CD4-positive, CD25-positive, alpha-beta regulatory T cell (primary cell): Measurements from ENCODE around the gene SLC20A1. TPM values are rescaled to one million over a fixed set of nuclear protein-coding genes. Genes with fewer than 3 reads are reported as not detected.
A peak's percentile ranks its signal among the peaks of the same experiment; 100 is the strongest.

Experiments
- ATAC-seq, 2 donors: fragments of 150-1000 bp; cut with Tn5 transposase; one replicate each; pipeline ENCODE4 v1.10.0; 2021; ENCODE audit warnings: low read depth in 2 of 2, moderate number of reproducible peaks in 2 of 2, moderate library complexity in 1 of 2
- DNase-seq, 3 donors: peaks; one replicate each; pipeline versions ENCODE4 v3.0.0 to v3.0.0-alpha.2; 2012 to 2022; ENCODE audit warnings: mixed read lengths in 1 of 3
- H3K27ac ChIP-seq: one replicate; pipeline ENCODE4 v1.7.0; 2013; ENCODE audit warnings: mild to moderate bottlenecking, low read length; ENCODE audit not compliant: insufficient read depth, poor library complexity, severe bottlenecking
- H3K27me3 ChIP-seq: one replicate; pipeline ENCODE4 v1.7.0; 2013; ENCODE audit warnings: low read length; ENCODE audit not compliant: control insufficient read depth, insufficient read depth
- H3K36me3 ChIP-seq: one replicate; pipeline ENCODE4 v1.7.0; 2013; ENCODE audit warnings: mild to moderate bottlenecking, low read length, moderate library complexity; ENCODE audit not compliant: control insufficient read depth, insufficient read depth
- H3K4me1 ChIP-seq: 2 replicates; pipeline ENCODE4 v1.7.0; 2013; ENCODE audit warnings: mild to moderate bottlenecking, low read length; ENCODE audit not compliant: insufficient read depth, control insufficient read depth, poor library complexity, severe bottlenecking
- H3K4me3 ChIP-seq: one replicate; pipeline ENCODE4 v1.7.0; 2013; ENCODE audit warnings: low read depth, mild to moderate bottlenecking, low read length, moderate library complexity
- H3K9me3 ChIP-seq, 2 experiments: 1 replicate in 1 of 2; 2 replicates in 1 of 2; pipeline ENCODE4 v1.7.0; 2013; ENCODE audit warnings: low read length in 2 of 2, mild to moderate bottlenecking in 1 of 2, moderate library complexity in 1 of 2; ENCODE audit not compliant: control insufficient read depth in 2 of 2
- H3K27ac Mint-ChIP-seq, 3 donors: one replicate each; pipeline ENCODE4 v1.8.0; 2020 to 2022; ENCODE audit warnings: mild to moderate bottlenecking in 3 of 3, mixed read lengths in 3 of 3, moderate library complexity in 2 of 3
- H3K27me3 Mint-ChIP-seq: one replicate; pipeline ENCODE4 v1.8.0; 2022; ENCODE audit warnings: mild to moderate bottlenecking, mixed read lengths
- H3K36me3 Mint-ChIP-seq: one replicate; pipeline ENCODE4 v1.8.0; 2020; ENCODE audit warnings: mixed read lengths
- H3K4me1 Mint-ChIP-seq, 4 donors: one replicate each; pipeline ENCODE4 v1.8.0; 2020 to 2022; ENCODE audit warnings: mixed read lengths in 4 of 4, mild to moderate bottlenecking in 1 of 4
- H3K4me3 Mint-ChIP-seq, 4 donors: one replicate each; pipeline ENCODE4 v1.8.0; 2020 to 2022; ENCODE audit warnings: mild to moderate bottlenecking in 4 of 4, mixed read lengths in 4 of 4, moderate library complexity in 3 of 4
- H3K9me3 Mint-ChIP-seq, 7 donors: one replicate each; pipeline ENCODE4 v1.8.0; 2020 to 2022; ENCODE audit warnings: mixed read lengths in 7 of 7, mild to moderate bottlenecking in 3 of 7, moderate library complexity in 2 of 7
- polyA plus RNA-seq, 4 donors: library from polyadenylated mRNA; unstranded; fragments of 300-500 nt; fragmentation: Illumina TruSeq; gene quantifications; one replicate each; pipeline ENCODE4 v1.2.3, GENCODE V29; 2021
- total RNA-seq: library from RNA; stranded (reverse); gene quantifications from one replicate; pipeline ENCODE4 v1.2.3, GENCODE V29; 2022

SLC20A1 gene
- total and polyA plus RNA-seq, 5 donors from 2014 or later: 18.1 to 130 (median 24.9) TPM

DNA sequence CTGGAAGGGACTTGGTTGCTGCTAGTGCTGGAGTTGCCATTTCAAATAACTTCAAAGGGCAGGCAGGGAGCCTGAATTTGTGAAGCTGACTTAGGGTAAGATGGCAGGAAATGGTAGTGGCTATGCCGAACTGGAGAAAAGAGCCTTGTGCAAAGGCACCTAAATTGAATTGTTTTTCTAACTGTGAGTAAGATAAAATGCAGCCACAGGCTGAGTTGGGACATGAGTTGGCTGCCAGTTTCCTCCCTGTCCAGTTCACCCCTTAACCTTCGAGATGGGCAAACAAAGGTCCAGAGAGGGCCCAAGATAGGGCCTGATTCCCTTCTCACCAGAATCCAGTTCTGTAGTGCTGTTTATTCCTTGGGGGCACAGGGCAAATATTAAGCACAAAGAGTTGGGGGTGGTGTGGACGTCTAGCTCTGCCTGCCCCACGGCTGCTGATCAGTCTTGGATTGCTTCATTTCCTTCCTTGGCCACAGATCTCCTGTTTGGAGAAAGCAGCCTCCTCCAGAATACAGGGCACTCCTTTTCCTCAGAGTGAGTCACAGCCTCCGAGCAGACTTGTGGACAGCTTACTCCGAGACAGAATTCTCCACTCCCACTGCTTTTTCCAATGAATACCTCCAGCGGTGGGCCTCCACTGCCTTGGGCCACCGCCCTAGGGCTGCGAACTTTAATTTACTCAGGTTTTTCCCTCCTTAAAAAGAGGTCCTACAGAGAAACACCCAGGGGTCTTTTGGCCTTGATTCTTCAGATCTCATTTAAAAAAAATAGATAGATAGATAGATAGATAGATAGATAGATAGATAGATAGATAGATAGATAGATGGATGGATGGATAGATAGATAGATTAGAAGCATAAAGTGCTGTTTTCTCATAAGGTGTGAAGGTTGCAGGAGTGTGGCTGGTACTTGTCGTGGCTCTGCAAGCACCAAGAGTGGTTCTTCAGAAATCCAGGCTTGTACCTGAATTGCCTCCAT is 18.4 kb upstream of the SLC20A1 start:
- Mint-ChIP-seq H3K9me3 (no peaks in the 10 kb centered on the region), H3K27me3 (no peaks in the 10 kb centered on the region), H3K27ac (peak overlapping the region in 2 of 3 donors; percentile 67 to 71), H3K4me3 (peak overlapping the region; percentile 58 to 78 (median 72)), H3K4me1 (peaks cover 21 to 70% (median 47%) of the 10 kb centered on the region in 4 donors), H3K36me3 (no peaks in the 10 kb centered on the region)
- Histone ChIP-seq H3K9me3 (no peaks in the 10 kb centered on the region), H3K4me3 (peak overlapping the region; percentile 72), H3K36me3 (no peaks in the 10 kb centered on the region), H3K27ac (no peak overlapping the region), H3K4me1 (peaks cover 58% of the 10 kb centered on the region), H3K27me3 (no peaks in the 10 kb centered on the region)
- DNase-seq (no peak), ATAC-seq (peak in 1 of 2 donors; percentile 9)

DNA sequence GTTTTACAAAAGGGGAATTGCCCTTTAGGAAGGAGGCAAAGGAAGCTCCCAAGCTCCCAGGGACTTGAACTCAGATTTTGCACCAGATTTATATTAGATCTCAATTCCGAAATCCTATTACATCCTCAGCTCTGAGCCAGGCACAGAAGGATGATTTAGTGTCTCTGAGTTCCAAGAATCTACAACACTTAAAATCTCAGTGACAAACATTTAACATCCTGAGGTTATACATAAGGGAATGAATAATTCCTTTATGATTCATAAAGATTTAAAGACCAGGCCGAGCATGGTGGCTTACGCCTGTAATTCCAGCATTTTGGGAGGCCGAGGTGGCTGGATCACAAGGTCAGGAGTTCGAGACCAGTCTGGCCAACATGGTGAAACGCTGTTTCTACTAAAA is 16.5 kb upstream of the SLC20A1 start:
- Mint-ChIP-seq H3K27me3 (no peaks in the 10 kb centered on the region), H3K4me3 (peak overlapping the region in 2 of 4 donors; percentile 57 to 73), H3K4me1 (peaks cover 18 to 76% (median 50%) of the 10 kb centered on the region in 4 donors), H3K36me3 (no peaks in the 10 kb centered on the region), H3K9me3 (no peaks in the 10 kb centered on the region), H3K27ac (peak overlapping the region in 1 of 3 donors; percentile 97)
- no peaks in the 10 kb centered on the region for H3K9me3 ChIP-seq
- H3K27me3 ChIP-seq: no peaks in the 10 kb centered on the region
- ATAC-seq (no peak), DNase-seq (no peak)
- no peak overlapping the region for H3K27ac ChIP-seq
- H3K4me1 ChIP-seq: peaks cover 52% of the 10 kb centered on the region
- no peaks in the 10 kb centered on the region for H3K36me3 ChIP-seq
- no peak overlapping the region for H3K4me3 ChIP-seq

DNA sequence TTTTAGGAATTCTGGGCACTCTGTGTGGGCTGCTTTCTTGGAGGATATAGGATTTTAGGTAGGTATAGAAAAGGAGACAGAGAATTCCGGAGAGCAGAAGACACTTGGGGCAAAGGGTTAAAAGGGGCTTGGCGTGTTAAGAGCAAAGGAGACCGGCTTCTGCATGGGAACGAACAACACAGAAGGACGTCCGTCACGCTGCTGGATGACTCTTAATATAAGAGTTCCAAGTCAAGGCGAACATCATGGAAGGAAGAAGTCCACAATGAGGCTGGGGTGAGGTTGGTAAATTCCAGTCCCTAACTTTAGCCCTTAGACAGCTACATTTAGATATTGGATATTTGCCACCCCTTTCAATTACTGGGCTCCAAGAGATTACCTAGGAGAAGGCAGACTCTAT is 15.9 kb upstream of the SLC20A1 start:
- DNase-seq (no peak), ATAC-seq (no peak)
- Histone ChIP-seq H3K27me3 (no peaks in the 10 kb centered on the region), H3K4me1 (peaks cover 46% of the 10 kb centered on the region), H3K27ac (no peak overlapping the region), H3K36me3 (no peaks in the 10 kb centered on the region), H3K9me3 (no peaks in the 10 kb centered on the region), H3K4me3 (peak overlapping the region; percentile 53)
- Mint-ChIP-seq H3K4me1 (peaks cover 12 to 76% (median 49%) of the 10 kb centered on the region in 4 donors), H3K9me3 (no peaks in the 10 kb centered on the region), H3K27me3 (no peaks in the 10 kb centered on the region), H3K27ac (peak overlapping the region in 2 of 3 donors; percentile 93 to 97), H3K4me3 (peak overlapping the region in 3 of 4 donors; percentile 57 to 73 (median 70)), H3K36me3 (no peaks in the 10 kb centered on the region)

DNA sequence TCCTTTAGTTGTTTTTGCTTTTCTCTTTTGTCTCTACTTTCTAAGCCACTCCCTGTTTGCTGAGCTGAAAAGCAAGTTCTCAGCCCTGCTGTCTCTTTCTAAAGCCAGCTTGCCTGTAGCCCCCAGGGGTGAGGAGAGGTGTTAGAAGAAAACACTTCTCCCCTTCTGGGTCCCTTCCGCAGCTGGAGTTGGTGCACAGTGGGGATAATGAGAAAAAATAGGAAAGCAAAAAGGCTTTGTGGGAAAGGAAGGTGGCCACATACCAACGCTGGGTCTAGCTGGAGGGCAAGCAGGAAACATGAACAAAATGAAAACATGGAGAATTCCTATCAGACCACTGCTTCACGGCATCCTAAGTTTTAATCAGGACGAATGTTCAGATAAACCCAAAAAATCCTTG is 15.5 kb upstream of the SLC20A1 start:
- no peak for ATAC-seq

DNA sequence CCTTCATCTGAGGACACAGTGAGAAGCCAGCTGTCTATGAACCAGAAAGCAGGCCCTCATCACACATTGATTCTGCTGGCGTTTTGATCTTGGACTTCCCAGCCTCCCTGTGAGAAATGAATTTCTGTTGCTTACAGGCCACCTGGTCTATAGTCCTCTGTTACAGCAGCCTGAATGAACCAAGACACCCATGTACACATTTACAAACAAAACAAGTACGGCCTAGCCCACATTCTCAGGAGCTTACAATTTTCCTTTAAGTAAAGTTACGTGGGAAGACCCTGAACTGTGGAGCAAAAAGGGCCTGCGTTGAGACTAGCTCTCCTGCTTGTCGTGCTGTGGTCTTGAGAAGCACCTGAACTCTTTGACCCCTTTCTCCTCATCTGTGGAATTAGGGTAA is 12.0 kb upstream of the SLC20A1 start:
- Mint-ChIP-seq H3K27me3 (peaks cover 5% of the 10 kb centered on the region), H3K4me3 (peak overlapping the region in 2 of 4 donors; percentile 22 to 44), H3K4me1 (peaks cover 5 to 53% (median 40%) of the 10 kb centered on the region in 4 donors), H3K36me3 (no peaks in the 10 kb centered on the region), H3K27ac (peak overlapping the region in 2 of 3 donors; percentile 54 to 71), H3K9me3 (no peaks in the 10 kb centered on the region)
- H3K36me3 ChIP-seq: no peaks in the 10 kb centered on the region
- peaks cover 27% of the 10 kb centered on the region for H3K4me1 ChIP-seq
- H3K27ac ChIP-seq: no peak overlapping the region
- ATAC-seq (no peak), DNase-seq (no peak)
- H3K9me3 ChIP-seq: no peaks in the 10 kb centered on the region
- H3K4me3 ChIP-seq: no peak overlapping the region
- H3K27me3 ChIP-seq: no peaks in the 10 kb centered on the region

More for the DNA sequence above, 15.5 kb upstream of the SLC20A1 start:
- H3K27ac ChIP-seq: peak overlapping the region; percentile 65
- no peaks in the 10 kb centered on the region for H3K9me3 Mint-ChIP-seq
- no peaks in the 10 kb centered on the region for H3K27me3 ChIP-seq
- H3K4me3 ChIP-seq: peak overlapping the region; percentile 53
- no peaks in the 10 kb centered on the region for H3K36me3 Mint-ChIP-seq
- peaks cover 12 to 76% (median 49%) of the 10 kb centered on the region in 4 donors for H3K4me1 Mint-ChIP-seq
- peak overlapping the region; percentile 52 to 92 (median 76) for H3K4me3 Mint-ChIP-seq
- peak overlapping the region; percentile 93 to 99 (median 97) for H3K27ac Mint-ChIP-seq
- no peaks in the 10 kb centered on the region for H3K36me3 ChIP-seq
- H3K9me3 ChIP-seq: no peaks in the 10 kb centered on the region
- peak in 1 of 3 donors; percentile 40 for DNase-seq
- peaks cover 42% of the 10 kb centered on the region for H3K4me1 ChIP-seq
- H3K27me3 Mint-ChIP-seq: no peaks in the 10 kb centered on the region

DNA sequence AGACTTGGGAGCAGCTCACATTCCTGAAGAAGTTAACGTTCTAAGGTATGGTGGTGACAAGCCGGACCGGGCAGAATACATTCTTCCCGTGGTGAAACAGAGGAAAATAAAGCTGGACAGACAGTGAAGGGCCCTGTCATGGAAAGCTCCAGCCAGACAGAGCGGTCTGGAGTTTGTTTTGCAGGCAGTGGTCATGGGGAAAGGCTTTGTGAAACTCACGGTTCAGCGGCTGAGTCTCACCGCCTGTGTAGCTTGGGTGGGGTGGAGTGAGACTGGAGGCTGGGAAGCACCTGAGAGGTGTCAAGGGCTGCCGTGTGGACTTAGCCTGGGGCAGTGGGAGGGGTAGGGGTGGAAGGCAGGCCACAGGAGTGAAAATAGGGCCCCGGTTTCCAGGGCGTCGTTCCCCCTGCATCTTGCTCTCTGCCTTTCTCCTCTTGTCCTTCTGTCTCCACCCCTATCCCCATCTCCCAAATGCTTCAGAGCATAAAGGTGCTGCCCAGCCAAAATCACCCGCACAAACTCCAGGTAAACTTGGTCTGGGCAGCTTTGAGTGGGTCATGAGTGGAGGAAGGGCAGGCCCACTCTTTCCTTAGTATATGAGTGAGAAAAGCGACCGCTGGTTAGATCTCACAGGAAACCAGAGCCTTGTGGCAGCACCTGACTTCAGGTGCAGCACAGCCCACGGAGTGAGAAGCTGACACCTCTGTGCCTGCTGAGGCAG is 11.4 kb upstream of the SLC20A1 start:
- no peaks in the 10 kb centered on the region for H3K27me3 ChIP-seq
- ATAC-seq: no peak

DNA sequence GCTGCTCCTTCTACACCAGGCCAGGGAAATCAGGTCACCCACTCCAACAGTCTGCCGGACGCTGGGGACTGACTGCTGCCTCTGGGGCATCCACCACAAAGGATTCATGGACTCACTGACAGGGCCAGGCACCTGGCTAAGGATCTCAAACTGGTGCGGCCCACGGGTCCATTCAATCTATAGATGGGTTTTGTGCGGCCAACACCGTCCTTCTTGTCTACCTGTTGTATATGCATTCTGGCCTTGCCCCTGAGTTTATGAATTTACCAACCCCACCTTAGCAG is 10.9 kb upstream of the SLC20A1 start:
- Histone ChIP-seq H3K9me3 (no peaks in the 10 kb centered on the region), H3K4me1 (peaks cover 24% of the 10 kb centered on the region), H3K4me3 (no peak overlapping the region), H3K27me3 (no peaks in the 10 kb centered on the region), H3K27ac (no peak overlapping the region), H3K36me3 (no peaks in the 10 kb centered on the region)
- H3K27me3 Mint-ChIP-seq: peaks cover 5% of the 10 kb centered on the region
- peak overlapping the region; percentile 54 to 92 (median 71) for H3K27ac Mint-ChIP-seq
- no peak overlapping the region for H3K4me3 Mint-ChIP-seq
- no peak for ATAC-seq
- no peaks in the 10 kb centered on the region for H3K9me3 Mint-ChIP-seq
- H3K4me1 Mint-ChIP-seq: peaks cover 5 to 47% (median 34%) of the 10 kb centered on the region in 4 donors
- H3K36me3 Mint-ChIP-seq: no peaks in the 10 kb centered on the region
- no peak for DNase-seq

More for the DNA sequence above, 11.4 kb upstream of the SLC20A1 start:
- H3K27ac ChIP-seq: no peak overlapping the region
- Mint-ChIP-seq H3K4me3 (peak overlapping the region in 2 of 4 donors; percentile 4 to 22), H3K9me3 (no peaks in the 10 kb centered on the region), H3K27me3 (peaks cover 5% of the 10 kb centered on the region), H3K27ac (peak overlapping the region; percentile 54 to 92 (median 71)), H3K36me3 (no peaks in the 10 kb centered on the region), H3K4me1 (peaks cover 5 to 52% (median 39%) of the 10 kb centered on the region in 4 donors)
- H3K4me1 ChIP-seq: peaks cover 27% of the 10 kb centered on the region
- no peak overlapping the region for H3K4me3 ChIP-seq
- no peak for DNase-seq
- H3K36me3 ChIP-seq: no peaks in the 10 kb centered on the region
- no peaks in the 10 kb centered on the region for H3K9me3 ChIP-seq
